ENCODE data around the gene CCL22.
"Not testable (repeated sequence)": the region's sequence is repeated elsewhere in the genome, so short reads cannot be mapped to it uniquely, and the experiment has no call there.

CCL22 gene

GRCh38 chr16:57374925-57375465, 16.4 kb downstream of the CCL22 start:
- H3K14ac ChIP-seq (ENCODE audit: low read length); H4K8ac ChIP-seq (ENCODE audit: low read depth, low read length); H3K4me3 ChIP-seq (ENCODE audit: low read length in 2 of 2); H3K23ac ChIP-seq (ENCODE audit: low read depth, low read length, poor library complexity); H2BK120ac ChIP-seq (ENCODE audit: low read depth, low read length); H2AK5ac ChIP-seq (ENCODE audit: low read depth, low read length); H3K18ac ChIP-seq (ENCODE audit: low read length); H2BK5ac ChIP-seq (ENCODE audit: low read length); H3K9ac ChIP-seq (ENCODE audit: low read depth, low read length, poor library complexity); DNase-seq (ENCODE audit: low spot score); H3K9me3 ChIP-seq (replicated peaks in 1 of 2; ENCODE audit: control insufficient read depth in 2 of 2, insufficient read depth in 1 of 2, low read depth in 1 of 2, low read length in 2 of 2); H2BK15ac ChIP-seq (ENCODE audit: low read length); H3K27me3 ChIP-seq (ENCODE audit: control insufficient read depth in 3 of 3, insufficient read depth in 3 of 3, low read depth in 1 of 3, low read length in 3 of 3); H3K27ac ChIP-seq (replicated peaks; ENCODE audit: low read length); H3K36me3 ChIP-seq (replicated peaks in 1 of 2; ENCODE audit: control insufficient read depth in 2 of 2, insufficient read depth in 2 of 2, low read length in 2 of 2); H2AFZ ChIP-seq (ENCODE audit: low read length); H3K4ac ChIP-seq (ENCODE audit: low read length); H2BK12ac ChIP-seq (ENCODE audit: low read length); H4K91ac ChIP-seq (ENCODE audit: low read depth, low read length, poor library complexity); H3K4me2 ChIP-seq (ENCODE audit: insufficient read depth, low read length, poor library complexity, severe bottlenecking); H3K79me1 ChIP-seq (ENCODE audit: low read depth, low read length): not testable (repeated sequence)
- H3K4me1 ChIP-seq (ENCODE audit: control insufficient read depth in 2 of 2, insufficient read depth in 1 of 2, low read depth in 1 of 2, low read length in 2 of 2): peaks cover 31 to 33% of the 10 kb centered on the region in 2 donors
- no CpG with 5 or more reads among the region's 8 CpGs for WGBS, 2 donors (ENCODE audit: extremely low coverage in 2 of 2, insufficient read length in 2 of 2, insufficient replicate concordance in 1 of 2)

DNA sequence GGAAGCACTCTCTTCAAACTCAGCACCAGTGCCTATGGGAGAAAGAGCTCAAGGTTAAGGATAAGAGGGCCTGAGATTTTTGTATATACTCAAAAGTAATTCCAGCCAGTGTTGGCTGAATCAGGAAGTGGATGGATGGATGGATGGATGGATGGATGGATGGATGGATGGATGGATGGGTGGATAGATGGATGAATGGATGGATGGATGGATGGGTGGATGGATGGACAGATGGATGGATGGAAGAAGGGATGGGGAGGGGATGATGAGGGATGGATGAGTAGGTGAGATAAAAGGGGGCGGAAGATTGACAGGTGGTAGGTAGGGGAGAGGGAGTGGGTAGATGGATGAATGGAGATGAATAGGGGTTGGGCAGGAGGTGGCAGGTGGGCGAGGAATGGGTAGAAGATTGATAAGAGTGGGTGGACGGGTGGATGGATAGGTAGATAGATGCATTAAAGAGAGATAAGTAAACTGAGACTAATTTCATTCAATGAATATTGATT, 17.8 kb downstream of the CCL22 start:
- 100% methylated on average over 2 to 3 of the region's 3 CpGs for WGBS, 2 donors (ENCODE audit: extremely low coverage in 2 of 2, insufficient read length in 2 of 2, insufficient replicate concordance in 1 of 2)
- H3K27me3 ChIP-seq (ENCODE audit: control insufficient read depth in 3 of 3, insufficient read depth in 3 of 3, low read depth in 1 of 3, low read length in 3 of 3): no peaks in the 10 kb centered on the region
- H3K9ac ChIP-seq (ENCODE audit: low read depth, low read length, poor library complexity): no peak overlapping the region

GRCh38 chr16:57377080-57377841, 18.7 kb downstream of the CCL22 start:
- Histone ChIP-seq H3K14ac (ENCODE audit: low read length) (no peak overlapping the region), H3K4me3 (ENCODE audit: low read length in 2 of 2) (no peak overlapping the region), H2AFZ (ENCODE audit: low read length) (peak overlapping the region; percentile 44), H2BK15ac (ENCODE audit: low read length) (no peak overlapping the region), H3K36me3 (replicated peaks in 1 of 2; ENCODE audit: control insufficient read depth in 2 of 2, insufficient read depth in 2 of 2, low read length in 2 of 2) (peaks cover 0 to 13% of the 10 kb centered on the region in 2 donors), H3K27ac (replicated peaks; ENCODE audit: low read length) (no peak overlapping the region), H3K79me1 (ENCODE audit: low read depth, low read length) (no peaks in the 10 kb centered on the region), H4K8ac (ENCODE audit: low read depth, low read length) (no peak overlapping the region), H3K9ac (ENCODE audit: low read depth, low read length, poor library complexity) (no peak overlapping the region), H3K27me3 (ENCODE audit: control insufficient read depth in 3 of 3, insufficient read depth in 3 of 3, low read depth in 1 of 3, low read length in 3 of 3) (no peaks in the 10 kb centered on the region), H3K4me2 (ENCODE audit: insufficient read depth, low read length, poor library complexity, severe bottlenecking) (no peak overlapping the region), H2AK5ac (ENCODE audit: low read depth, low read length) (no peak overlapping the region), H3K18ac (ENCODE audit: low read length) (peak overlapping the region; percentile 72), H3K23ac (ENCODE audit: low read depth, low read length, poor library complexity) (no peak overlapping the region), H3K4me1 (ENCODE audit: control insufficient read depth in 2 of 2, insufficient read depth in 1 of 2, low read depth in 1 of 2, low read length in 2 of 2) (peaks cover 24 to 26% of the 10 kb centered on the region in 2 donors), H4K91ac (ENCODE audit: low read depth, low read length, poor library complexity) (no peak overlapping the region), H3K4ac (ENCODE audit: low read length) (no peak overlapping the region), H3K9me3 (replicated peaks in 1 of 2; ENCODE audit: control insufficient read depth in 2 of 2, insufficient read depth in 1 of 2, low read depth in 1 of 2, low read length in 2 of 2) (no peaks in the 10 kb centered on the region), H2BK12ac (ENCODE audit: low read length) (no peak overlapping the region), H2BK120ac (ENCODE audit: low read depth, low read length) (no peak overlapping the region), H2BK5ac (ENCODE audit: low read length) (no peak overlapping the region)
- WGBS, 2 donors (ENCODE audit: extremely low coverage in 2 of 2, insufficient read length in 2 of 2, insufficient replicate concordance in 1 of 2): no CpG with 5 or more reads among the region's 5 CpGs
- no peak for DNase-seq (ENCODE audit: low spot score)

More for the DNA sequence above, 17.8 kb downstream of the CCL22 start:
- H3K9me3 ChIP-seq (replicated peaks in 1 of 2; ENCODE audit: control insufficient read depth in 2 of 2, insufficient read depth in 1 of 2, low read depth in 1 of 2, low read length in 2 of 2): no peaks in the 10 kb centered on the region
- no peak overlapping the region for H3K27ac ChIP-seq (replicated peaks; ENCODE audit: low read length)
- no peaks in the 10 kb centered on the region for H3K79me1 ChIP-seq (ENCODE audit: low read depth, low read length)
- H4K8ac ChIP-seq (ENCODE audit: low read depth, low read length): no peak overlapping the region
- no peak overlapping the region for H2BK120ac ChIP-seq (ENCODE audit: low read depth, low read length)
- no peak overlapping the region for H3K14ac ChIP-seq (ENCODE audit: low read length)
- H3K23ac ChIP-seq (ENCODE audit: low read depth, low read length, poor library complexity): no peak overlapping the region
- H3K4me3 ChIP-seq (ENCODE audit: low read length in 2 of 2): no peak overlapping the region
- no peak overlapping the region for H3K18ac ChIP-seq (ENCODE audit: low read length)
- H2AK5ac ChIP-seq (ENCODE audit: low read depth, low read length): no peak overlapping the region
- no peak for DNase-seq (ENCODE audit: low spot score)
- H2AFZ ChIP-seq (ENCODE audit: low read length): no peak overlapping the region
- H3K36me3 ChIP-seq (replicated peaks in 1 of 2; ENCODE audit: control insufficient read depth in 2 of 2, insufficient read depth in 2 of 2, low read length in 2 of 2): peaks cover 0 to 7% of the 10 kb centered on the region in 2 donors
- H3K4me1 ChIP-seq (ENCODE audit: control insufficient read depth in 2 of 2, insufficient read depth in 1 of 2, low read depth in 1 of 2, low read length in 2 of 2): peaks cover 31 to 33% of the 10 kb centered on the region in 2 donors
- no peak overlapping the region for H3K4me2 ChIP-seq (ENCODE audit: insufficient read depth, low read length, poor library complexity, severe bottlenecking)
- H2BK5ac ChIP-seq (ENCODE audit: low read length): peak overlapping the region; percentile 15
- no peak overlapping the region for H4K91ac ChIP-seq (ENCODE audit: low read depth, low read length, poor library complexity)
- H2BK12ac ChIP-seq (ENCODE audit: low read length): no peak overlapping the region
- H2BK15ac ChIP-seq (ENCODE audit: low read length): no peak overlapping the region
- H3K4ac ChIP-seq (ENCODE audit: low read length): no peak overlapping the region

DNA sequence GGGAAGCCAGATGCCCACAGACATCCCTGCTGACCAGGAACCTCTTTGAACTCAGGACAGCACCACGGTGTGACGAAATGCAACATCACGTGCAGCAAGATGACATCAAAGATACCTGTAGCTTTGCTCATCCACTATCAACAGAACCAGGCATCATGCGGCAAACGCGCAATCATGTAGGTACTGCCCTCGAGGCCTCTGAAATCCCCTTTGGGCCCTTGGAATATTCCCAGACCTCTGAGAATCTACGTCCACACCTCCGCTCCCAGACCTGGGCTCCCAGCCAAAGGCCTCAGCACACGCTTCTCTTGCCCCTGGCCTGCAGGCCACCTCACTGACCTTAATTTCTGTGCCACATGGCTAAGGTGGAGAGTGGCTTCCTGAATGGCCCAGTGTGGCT, 21.0 kb downstream of the CCL22 start:
- Histone ChIP-seq H3K4me1 (ENCODE audit: control insufficient read depth in 2 of 2, insufficient read depth in 1 of 2, low read depth in 1 of 2, low read length in 2 of 2) (peaks cover 5 to 10% of the 10 kb centered on the region in 2 donors), H2BK120ac (ENCODE audit: low read depth, low read length) (peak overlapping the region; percentile 56), H2AFZ (ENCODE audit: low read length) (no peak overlapping the region), H3K9me3 (replicated peaks in 1 of 2; ENCODE audit: control insufficient read depth in 2 of 2, insufficient read depth in 1 of 2, low read depth in 1 of 2, low read length in 2 of 2) (no peaks in the 10 kb centered on the region), H3K18ac (ENCODE audit: low read length) (peak overlapping the region; percentile 46), H3K27me3 (ENCODE audit: control insufficient read depth in 3 of 3, insufficient read depth in 3 of 3, low read depth in 1 of 3, low read length in 3 of 3) (no peaks in the 10 kb centered on the region), H3K79me1 (ENCODE audit: low read depth, low read length) (no peaks in the 10 kb centered on the region), H2BK5ac (ENCODE audit: low read length) (no peak overlapping the region), H2BK12ac (ENCODE audit: low read length) (no peak overlapping the region), H2AK5ac (ENCODE audit: low read depth, low read length) (no peak overlapping the region), H3K4ac (ENCODE audit: low read length) (no peak overlapping the region), H2BK15ac (ENCODE audit: low read length) (no peak overlapping the region), H3K9ac (ENCODE audit: low read depth, low read length, poor library complexity) (peak overlapping the region; percentile 65), H3K27ac (replicated peaks; ENCODE audit: low read length) (no peak overlapping the region), H3K14ac (ENCODE audit: low read length) (no peak overlapping the region), H3K36me3 (replicated peaks in 1 of 2; ENCODE audit: control insufficient read depth in 2 of 2, insufficient read depth in 2 of 2, low read length in 2 of 2) (peaks cover 0 to 24% of the 10 kb centered on the region in 2 donors), H4K8ac (ENCODE audit: low read depth, low read length) (no peak overlapping the region), H3K23ac (ENCODE audit: low read depth, low read length, poor library complexity) (no peak overlapping the region), H3K4me2 (ENCODE audit: insufficient read depth, low read length, poor library complexity, severe bottlenecking) (no peak overlapping the region), H3K4me3 (ENCODE audit: low read length in 2 of 2) (no peak overlapping the region), H4K91ac (ENCODE audit: low read depth, low read length, poor library complexity) (no peak overlapping the region)
- WGBS, 2 donors (ENCODE audit: extremely low coverage in 2 of 2, insufficient read length in 2 of 2, insufficient replicate concordance in 1 of 2): no CpG with 5 or more reads among the region's 10 CpGs
- no peak for DNase-seq (ENCODE audit: low spot score)
